H1 (cell line): ENCODE data around the gene GAPDHS. TPM values are rescaled to one million over a fixed set of nuclear protein-coding genes. Genes with fewer than 3 reads are reported as not detected.

Experiments used
- BACH1 ChIP-seq: IDR thresholded peaks from 2 replicates; pipeline ENCODE4 v1.6.1; 2012; ENCODE audit warnings: low read length, improper control_type of control experiment
- CHD1 ChIP-seq: IDR thresholded peaks from 2 replicates; pipeline ENCODE4 v1.6.1; 2012; ENCODE audit warnings: low read depth, low read length, improper control_type of control experiment
- CHD2 ChIP-seq: IDR thresholded peaks from 2 replicates; pipeline ENCODE4 v1.6.1; 2012; ENCODE audit warnings: low read length, improper control_type of control experiment
- EGR1 ChIP-seq: IDR thresholded peaks from 2 replicates; pipeline ENCODE4 v1.6.1; 2011; ENCODE audit warnings: low read depth, low read length, borderline replicate concordance
- KDM1A ChIP-seq: fragments of 200-600, 300-600 bp; sonication (generic); IDR thresholded peaks from 2 replicates; pipeline ENCODE4 v1.7.1; 2016; ENCODE audit warnings: mild to moderate bottlenecking, low read length, borderline replicate concordance
- KDM4A ChIP-seq: IDR thresholded peaks from one replicate; pipeline ENCODE4 v1.7.1; 2012; ENCODE audit warnings: low read depth, mild to moderate bottlenecking, moderate library complexity, low read length, inconsistent platforms; ENCODE audit not compliant: severe bottlenecking
- NANOG ChIP-seq: IDR thresholded peaks from 2 replicates; pipeline ENCODE4 v1.6.1; 2011; ENCODE audit warnings: low read length, low read depth, mild to moderate bottlenecking, inconsistent platforms; ENCODE audit not compliant: insufficient read depth, poor library complexity, severe bottlenecking
- POLR2AphosphoS5 ChIP-seq: IDR thresholded peaks from 2 replicates; pipeline ENCODE4 v1.6.1; 2011; ENCODE audit warnings: low read depth, low read length
- POU5F1 ChIP-seq: IDR thresholded peaks from 2 replicates; pipeline ENCODE4 v1.6.1; 2011; ENCODE audit warnings: low read depth, mild to moderate bottlenecking, low read length, moderate library complexity
- RFX5 ChIP-seq: IDR thresholded peaks from 2 replicates; pipeline ENCODE4 v1.6.1; 2011; ENCODE audit warnings: low read depth, low read length, improper control_type of control experiment, borderline replicate concordance
- USF2 ChIP-seq: IDR thresholded peaks from 2 replicates; pipeline ENCODE4 v1.6.1; 2011; ENCODE audit warnings: low read length, improper control_type of control experiment
- polyA plus RNA-seq, 7 experiments: library from polyadenylated mRNA; depleted of rRNA in 3 of 7; stranded (reverse) in 5 of 7; unstranded in 2 of 7; fragments of >200 nt in 5 of 7; fragments of 200-250 nt in 2 of 7; gene quantifications; 1 replicate in 5 of 7; 2 replicates in 1 of 7; 4 replicates in 1 of 7; pipeline versions ENCODE4 v1.2.1 to v1.2.3, GENCODE V29; 2011 to 2013; ENCODE audit warnings: missing spikeins in 2 of 7, mixed read lengths in 2 of 7
- total RNA-seq: library from RNA; stranded (reverse); fragmentation: NEBNext Ultra II Directional; extraction: Animal tissue kit (Norgen Biotek cat#: 25700); gene quantifications from 2 replicates; pipeline ENCODE4 v1.2.1, GENCODE V29; 2021
- TF ChIP-seq, protein P1 (sequence below): fragments of 300-600 bp; sonication (generic); IDR thresholded peaks from 2 replicates; pipeline ENCODE4 v1.7.1; 2012; ENCODE audit warnings: low read length, moderate library complexity, mild to moderate bottlenecking, inconsistent platforms; ENCODE audit not compliant: insufficient replicate concordance

The GAPDHS gene
- total and polyA plus RNA-seq, 2 of the 8 experiments (the other 6 are each of a cell fraction or from before 2014, with no cell fraction given): 0.26 TPM; not detected in 1

DNA sequence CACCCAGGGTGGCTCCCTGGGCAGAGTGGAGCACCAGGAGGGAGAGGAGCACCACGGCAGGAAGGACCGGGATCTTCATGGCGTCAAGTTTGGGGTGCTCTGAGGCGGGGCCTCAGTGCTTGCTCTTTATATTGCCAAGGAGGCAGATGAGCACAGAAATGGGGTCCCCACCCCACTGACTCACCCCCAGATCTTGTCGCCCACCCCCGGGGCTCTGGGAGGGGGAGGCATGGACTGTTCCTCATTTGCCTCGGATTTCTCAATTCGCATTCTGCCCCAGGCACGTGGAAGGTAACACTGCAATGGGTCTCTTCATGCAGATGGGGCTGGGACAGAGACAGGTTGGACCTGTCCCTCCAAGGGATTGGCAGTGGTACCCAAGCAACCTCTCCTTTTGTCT is 42.9 kb upstream of the GAPDHS start, which contains the start of gene KRTDAP (continued):
- TF ChIP-seq, protein P1, sequence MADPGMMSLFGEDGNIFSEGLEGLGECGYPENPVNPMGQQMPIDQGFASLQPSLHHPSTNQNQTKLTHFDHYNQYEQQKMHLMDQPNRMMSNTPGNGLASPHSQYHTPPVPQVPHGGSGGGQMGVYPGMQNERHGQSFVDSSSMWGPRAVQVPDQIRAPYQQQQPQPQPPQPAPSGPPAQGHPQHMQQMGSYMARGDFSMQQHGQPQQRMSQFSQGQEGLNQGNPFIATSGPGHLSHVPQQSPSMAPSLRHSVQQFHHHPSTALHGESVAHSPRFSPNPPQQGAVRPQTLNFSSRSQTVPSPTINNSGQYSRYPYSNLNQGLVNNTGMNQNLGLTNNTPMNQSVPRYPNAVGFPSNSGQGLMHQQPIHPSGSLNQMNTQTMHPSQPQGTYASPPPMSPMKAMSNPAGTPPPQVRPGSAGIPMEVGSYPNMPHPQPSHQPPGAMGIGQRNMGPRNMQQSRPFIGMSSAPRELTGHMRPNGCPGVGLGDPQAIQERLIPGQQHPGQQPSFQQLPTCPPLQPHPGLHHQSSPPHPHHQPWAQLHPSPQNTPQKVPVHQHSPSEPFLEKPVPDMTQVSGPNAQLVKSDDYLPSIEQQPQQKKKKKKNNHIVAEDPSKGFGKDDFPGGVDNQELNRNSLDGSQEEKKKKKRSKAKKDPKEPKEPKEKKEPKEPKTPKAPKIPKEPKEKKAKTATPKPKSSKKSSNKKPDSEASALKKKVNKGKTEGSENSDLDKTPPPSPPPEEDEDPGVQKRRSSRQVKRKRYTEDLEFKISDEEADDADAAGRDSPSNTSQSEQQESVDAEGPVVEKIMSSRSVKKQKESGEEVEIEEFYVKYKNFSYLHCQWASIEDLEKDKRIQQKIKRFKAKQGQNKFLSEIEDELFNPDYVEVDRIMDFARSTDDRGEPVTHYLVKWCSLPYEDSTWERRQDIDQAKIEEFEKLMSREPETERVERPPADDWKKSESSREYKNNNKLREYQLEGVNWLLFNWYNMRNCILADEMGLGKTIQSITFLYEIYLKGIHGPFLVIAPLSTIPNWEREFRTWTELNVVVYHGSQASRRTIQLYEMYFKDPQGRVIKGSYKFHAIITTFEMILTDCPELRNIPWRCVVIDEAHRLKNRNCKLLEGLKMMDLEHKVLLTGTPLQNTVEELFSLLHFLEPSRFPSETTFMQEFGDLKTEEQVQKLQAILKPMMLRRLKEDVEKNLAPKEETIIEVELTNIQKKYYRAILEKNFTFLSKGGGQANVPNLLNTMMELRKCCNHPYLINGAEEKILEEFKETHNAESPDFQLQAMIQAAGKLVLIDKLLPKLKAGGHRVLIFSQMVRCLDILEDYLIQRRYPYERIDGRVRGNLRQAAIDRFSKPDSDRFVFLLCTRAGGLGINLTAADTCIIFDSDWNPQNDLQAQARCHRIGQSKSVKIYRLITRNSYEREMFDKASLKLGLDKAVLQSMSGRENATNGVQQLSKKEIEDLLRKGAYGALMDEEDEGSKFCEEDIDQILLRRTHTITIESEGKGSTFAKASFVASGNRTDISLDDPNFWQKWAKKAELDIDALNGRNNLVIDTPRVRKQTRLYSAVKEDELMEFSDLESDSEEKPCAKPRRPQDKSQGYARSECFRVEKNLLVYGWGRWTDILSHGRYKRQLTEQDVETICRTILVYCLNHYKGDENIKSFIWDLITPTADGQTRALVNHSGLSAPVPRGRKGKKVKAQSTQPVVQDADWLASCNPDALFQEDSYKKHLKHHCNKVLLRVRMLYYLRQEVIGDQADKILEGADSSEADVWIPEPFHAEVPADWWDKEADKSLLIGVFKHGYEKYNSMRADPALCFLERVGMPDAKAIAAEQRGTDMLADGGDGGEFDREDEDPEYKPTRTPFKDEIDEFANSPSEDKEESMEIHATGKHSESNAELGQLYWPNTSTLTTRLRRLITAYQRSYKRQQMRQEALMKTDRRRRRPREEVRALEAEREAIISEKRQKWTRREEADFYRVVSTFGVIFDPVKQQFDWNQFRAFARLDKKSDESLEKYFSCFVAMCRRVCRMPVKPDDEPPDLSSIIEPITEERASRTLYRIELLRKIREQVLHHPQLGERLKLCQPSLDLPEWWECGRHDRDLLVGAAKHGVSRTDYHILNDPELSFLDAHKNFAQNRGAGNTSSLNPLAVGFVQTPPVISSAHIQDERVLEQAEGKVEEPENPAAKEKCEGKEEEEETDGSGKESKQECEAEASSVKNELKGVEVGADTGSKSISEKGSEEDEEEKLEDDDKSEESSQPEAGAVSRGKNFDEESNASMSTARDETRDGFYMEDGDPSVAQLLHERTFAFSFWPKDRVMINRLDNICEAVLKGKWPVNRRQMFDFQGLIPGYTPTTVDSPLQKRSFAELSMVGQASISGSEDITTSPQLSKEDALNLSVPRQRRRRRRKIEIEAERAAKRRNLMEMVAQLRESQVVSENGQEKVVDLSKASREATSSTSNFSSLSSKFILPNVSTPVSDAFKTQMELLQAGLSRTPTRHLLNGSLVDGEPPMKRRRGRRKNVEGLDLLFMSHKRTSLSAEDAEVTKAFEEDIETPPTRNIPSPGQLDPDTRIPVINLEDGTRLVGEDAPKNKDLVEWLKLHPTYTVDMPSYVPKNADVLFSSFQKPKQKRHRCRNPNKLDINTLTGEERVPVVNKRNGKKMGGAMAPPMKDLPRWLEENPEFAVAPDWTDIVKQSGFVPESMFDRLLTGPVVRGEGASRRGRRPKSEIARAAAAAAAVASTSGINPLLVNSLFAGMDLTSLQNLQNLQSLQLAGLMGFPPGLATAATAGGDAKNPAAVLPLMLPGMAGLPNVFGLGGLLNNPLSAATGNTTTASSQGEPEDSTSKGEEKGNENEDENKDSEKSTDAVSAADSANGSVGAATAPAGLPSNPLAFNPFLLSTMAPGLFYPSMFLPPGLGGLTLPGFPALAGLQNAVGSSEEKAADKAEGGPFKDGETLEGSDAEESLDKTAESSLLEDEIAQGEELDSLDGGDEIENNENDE: no peak
- no peak for TF ChIP-seq BACH1
- TF ChIP-seq USF2: no peak
- TF ChIP-seq POLR2AphosphoS5: no peak
- no peak for TF ChIP-seq EGR1
- TF ChIP-seq POU5F1: no peak
- no peak for TF ChIP-seq CHD1
- no peak for TF ChIP-seq CHD2
- TF ChIP-seq KDM4A: no peak
- no peak for TF ChIP-seq NANOG
- TF ChIP-seq RFX5: no peak
- no peak for TF ChIP-seq KDM1A
